NCI-H1930 (cell line): ENCODE results near the gene ARRDC2.
"Not testable (repeated sequence)": the region's sequence is repeated elsewhere in the genome, so short reads cannot be mapped to it uniquely, and the experiment has no call there.

ENCODE experiments used
- DNase-seq, 2 experiments: peaks; one replicate each; lab custom pipeline; 2025; lab: John Stamatoyannopoulos, UW

ARRDC2 gene

DNA sequence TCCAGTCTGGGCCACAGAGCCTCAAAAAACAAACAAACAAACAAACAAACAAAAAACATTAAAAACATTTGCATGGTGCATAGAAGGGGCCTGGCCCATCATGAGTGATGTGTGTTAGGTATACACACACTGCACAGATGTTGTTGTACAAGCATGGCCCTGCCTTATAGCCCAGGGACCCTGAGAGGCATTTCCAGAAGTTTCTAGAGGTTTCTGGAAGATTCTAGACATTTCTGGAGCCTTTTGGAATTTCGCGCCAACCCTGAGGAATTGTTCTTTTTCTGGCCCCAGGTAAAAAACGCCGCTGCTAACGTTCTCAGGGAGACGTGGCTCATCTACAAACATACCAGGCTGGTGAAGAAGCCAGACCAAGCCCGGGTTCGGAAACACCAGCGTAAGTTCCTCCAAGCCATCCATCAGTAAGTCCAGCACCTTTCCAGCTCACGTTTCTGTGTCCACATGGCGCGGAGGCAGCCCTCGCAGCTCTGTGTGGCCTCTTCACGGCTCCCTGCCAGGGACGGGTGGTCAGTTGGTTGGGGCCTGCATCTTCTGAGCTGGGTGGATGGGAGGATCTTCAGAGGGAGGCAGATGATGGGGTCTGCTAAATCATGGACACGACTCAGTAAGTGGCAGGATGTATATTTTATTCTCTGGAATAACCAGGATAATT, 18.4 kb upstream of the ARRDC2 start:
- no peak for DNase-seq

DNA sequence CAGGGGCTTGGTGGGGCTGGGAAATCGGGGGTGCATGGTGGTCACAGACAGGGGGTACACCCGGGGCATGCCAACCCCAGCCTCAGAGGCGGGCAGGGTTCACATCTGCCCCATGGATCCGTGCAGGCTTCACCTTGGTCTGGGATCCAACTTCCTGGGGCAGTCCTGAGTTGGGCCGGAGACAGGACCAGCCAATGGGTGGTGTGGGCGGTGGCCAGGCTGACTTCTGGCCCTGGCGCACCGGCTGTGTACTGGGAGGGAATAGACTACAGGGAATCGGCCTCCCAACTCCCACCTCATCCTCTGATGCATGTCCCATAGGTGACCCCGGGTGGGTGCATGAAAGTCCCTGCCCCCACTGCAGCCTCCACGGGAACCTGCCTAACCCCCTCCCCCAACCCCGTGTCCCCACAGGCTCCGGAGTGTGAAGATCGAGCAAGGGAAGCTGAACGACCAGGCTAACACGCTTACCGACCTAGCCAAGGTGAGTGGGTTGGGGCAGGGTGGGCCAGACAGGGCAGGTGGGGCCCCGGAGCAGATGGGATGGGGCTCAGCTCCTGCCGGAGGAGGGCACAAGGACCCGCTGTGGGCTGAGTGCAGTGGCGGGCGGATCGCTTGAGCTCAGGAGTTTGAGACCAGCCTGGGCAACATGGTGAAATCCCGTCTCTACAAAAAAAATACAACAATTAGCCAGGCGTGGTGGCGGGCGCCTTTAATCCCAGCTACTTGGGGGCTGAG, 14.7 kb upstream of the ARRDC2 start:
- no peak for DNase-seq

DNA sequence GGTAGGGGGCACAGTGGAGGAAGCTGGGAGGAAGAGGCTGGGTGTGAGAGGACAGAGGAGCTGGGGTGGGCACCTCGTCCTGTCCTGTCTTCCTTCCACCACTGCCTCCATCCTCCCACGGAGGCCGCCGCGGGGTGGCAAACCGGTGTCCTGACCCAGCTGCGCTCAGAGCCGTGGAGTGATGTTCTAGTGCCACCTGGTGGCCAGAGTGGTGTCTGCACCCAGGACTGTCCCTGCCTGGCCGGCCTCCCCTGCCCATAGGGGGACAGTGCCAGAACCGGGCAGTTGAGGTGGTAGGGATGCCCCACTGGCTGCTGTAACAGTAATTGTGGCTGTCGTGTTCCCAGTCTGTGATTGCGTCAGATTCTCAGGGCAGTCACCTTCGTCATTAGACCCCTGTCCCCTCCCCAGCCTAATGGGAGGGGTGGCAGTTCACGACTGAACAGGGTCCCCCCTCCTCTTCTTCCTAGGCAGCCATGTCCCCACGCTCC, 11.1 kb upstream of the ARRDC2 start:
- peak; percentile 19 to 42 for DNase-seq

DNA sequence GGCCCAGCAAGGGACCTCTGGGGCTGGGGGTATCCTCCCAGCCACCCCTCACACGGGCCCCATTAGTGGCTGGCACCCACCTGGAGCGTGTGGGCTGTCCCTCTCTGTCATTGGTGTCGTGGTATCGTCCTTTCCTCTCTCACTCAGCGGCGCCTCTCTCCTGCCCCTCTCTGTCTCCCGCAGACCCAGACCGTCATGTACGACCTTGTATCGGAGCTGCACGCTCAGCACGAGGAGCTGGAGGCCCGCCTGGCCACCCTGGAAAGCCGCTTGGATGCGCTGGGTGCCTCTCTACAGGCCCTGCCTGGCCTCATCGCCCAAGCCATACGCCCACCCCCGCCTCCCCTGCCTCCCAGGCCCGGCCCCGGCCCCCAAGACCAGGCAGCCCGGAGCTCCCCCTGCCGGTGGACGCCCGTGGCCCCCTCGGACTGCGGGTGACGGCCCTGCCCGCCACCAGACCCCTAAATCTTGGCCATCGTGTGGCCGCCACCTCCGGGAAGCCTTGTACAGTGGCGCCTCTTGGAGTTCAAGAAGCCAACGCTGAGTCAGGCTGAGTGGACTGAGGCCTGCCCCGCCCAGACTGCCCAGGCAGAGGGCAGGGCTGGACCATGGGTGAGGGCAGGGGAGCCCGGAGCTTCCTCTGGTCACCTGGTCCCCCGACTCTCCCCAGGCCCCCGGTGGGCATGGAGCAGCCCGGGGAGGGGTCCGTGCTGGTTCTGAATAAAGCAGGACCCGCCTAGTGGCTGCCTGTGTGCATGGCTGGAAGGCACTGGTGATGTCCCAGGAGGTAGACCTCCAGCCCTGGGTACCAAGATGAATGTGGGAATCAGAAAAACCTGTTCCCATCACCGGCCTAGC, 9.8 kb upstream of the ARRDC2 start:
- no peak for DNase-seq

DNA sequence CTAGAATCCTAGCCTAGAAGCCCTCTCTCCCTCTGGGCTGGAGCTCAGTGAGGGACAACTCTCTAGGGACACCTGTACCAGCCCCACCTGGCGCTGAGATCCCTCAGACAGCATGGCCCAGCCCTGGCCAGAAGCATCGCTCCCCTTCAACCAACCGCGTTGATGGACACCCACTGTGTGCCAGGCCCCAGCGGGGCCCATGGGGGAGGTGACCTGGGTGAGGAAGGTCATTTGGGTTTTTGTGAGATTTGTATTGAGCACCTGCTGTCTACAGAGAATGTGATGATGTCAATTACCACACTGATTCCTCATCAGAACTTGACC, 9.2 kb upstream of the ARRDC2 start:
- DNase-seq: no peak

DNA sequence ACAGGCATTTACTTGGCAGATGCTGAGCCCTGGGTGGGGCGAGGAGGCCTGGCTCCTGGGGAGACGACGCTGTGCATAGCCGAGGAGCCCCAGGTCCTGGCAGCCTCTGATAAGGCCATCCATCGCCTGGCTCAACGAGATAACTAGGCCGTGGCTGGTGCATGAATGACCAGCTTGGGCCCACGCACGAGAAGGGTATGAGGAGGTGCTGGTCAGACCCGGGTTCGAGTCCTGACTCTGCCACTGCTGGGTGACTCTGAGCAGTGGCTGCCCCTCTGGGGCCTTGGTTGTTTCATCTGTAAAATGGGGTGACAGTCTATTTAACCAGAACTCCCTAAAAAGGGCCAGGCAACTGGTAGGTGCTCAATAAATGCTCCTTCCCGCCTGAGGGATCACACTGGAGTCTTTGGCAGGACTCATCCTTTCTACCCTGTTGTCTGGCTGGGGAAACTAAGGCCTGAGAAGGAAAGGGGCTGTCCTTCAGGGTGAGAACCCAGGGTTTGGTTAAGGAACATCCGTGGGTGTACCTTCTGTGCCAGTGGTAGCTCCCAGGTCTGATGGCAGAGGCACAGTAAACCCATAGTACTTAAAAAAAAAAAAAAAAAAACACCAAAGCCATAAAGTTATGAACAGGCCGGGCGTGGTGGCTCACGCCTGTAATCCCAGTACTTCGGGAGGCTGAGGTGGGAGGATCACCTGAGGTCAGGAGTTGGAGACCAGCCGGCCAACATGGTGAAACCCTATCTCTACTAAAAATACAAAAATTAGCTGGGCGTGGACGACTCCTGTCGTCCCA, 8.1 kb upstream of the ARRDC2 start:
- DNase-seq: no peak

DNA sequence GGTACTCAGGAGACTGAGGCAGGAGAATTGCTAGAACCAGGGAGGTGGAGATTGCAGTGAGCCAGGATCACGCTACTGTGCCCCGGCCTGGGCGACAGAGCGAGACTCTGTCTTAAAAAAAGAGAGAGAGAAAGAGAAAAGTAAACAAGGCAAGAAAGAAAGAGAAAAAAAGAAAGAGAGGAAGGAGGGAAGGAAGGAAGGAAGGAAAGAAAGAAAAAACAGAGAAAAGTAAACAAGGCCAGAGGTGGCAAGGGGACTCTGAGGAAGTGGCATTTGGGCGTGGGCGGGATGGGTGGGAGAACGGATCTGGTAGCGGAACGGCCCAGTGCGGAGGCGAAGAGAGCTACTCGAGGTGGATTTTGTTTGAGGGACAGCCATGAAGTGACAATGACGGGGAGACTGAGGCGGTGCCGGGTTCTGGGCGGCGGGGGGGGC, 7.5 kb upstream of the ARRDC2 start:
- no peak for DNase-seq

DNA sequence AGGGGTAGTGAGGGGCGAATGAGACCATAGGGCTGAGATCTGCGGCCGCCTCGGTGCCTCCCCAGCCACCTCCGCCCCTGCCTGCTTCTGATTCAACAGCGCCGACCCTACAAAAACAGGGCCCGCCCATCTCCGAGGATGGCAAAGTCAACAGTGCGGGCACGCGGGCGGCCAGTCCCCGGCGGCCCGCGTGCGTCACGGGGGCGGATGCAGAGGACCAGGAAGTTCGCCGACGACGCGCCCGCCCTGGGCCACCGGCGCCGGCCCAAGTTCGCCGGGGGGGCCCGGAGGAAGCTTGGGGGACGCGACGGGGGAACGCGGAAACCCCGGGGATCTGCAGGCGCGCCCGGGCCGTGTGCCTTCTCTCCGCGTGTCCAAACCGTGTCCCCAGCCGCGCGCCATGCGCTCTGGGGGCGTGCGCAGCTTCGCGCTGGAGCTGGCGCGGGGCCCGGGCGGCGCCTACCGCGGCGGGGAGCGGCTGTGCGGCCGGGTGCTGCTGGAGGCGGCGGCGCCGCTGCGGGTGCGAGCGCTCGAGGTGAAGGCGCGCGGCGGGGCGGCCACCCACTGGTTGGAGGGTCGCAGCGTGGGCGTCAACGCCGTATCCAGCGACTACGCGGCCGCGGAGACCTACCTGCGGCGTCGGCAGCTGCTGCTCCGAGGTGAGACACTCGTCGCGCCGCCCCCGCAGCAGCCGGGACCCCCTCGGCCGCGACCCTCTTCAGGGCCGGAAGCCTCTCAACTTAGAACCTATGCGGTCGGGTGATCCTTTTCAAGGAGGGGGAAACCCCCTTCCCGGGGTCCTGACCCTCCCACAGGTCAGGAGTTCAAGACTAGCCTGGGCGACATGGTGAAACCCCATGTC, 6.8 kb upstream of the ARRDC2 start:
- DNase-seq: peak; percentile 31 to 52

DNA sequence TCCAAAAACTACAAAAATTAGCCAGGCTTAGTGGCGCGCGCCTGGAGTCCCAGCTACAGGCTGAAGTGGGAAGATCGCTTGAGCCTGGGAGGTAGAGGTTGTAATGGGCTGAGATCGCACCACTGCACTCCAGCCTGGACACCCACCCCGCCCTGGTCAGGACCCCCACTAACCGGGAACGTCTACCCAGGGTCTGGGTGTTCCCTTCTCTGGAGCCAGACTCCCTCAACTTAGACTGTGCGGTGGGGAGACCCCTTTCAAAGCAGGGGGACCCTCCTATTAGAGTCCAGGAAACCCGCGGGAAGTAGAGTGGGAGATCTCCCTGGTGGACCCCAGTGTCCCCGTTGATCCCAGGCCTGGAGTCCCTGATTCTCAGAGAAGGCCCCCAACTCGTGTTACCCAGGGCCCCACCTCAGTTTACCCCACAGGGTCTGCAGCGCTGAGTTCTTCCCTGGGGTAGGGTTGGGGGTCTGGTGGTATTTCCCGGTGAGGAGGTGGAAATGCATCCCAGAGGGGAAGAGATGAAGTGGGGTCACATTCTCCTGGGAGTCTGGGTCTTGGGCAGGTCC, 6.1 kb upstream of the ARRDC2 start:
- no peak for DNase-seq

DNA sequence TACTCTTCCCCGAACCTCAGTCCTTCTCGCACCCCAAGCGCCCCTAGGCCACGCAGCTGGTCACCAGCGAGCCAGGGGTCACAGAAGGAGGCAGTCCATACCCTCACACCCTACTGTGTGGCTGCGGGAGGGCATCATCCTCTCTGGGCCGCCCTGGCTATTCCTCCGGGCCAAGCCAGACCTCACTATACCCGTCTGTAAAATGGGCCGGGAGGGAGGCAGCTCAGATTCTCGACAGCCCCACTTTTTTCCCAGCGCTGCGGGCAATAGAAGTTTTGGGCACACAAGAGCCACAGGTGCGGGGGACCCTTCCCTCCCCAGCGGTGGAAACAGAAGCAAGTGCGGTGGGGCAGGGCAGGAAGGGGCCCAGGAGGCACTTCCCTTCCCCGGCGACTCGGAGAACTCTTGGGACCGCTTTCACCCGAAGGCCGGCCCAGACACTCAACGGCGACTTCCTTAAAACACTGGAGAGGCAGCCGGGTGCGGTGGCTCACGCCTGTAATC, 5.6 kb upstream of the ARRDC2 start:
- DNase-seq: no peak

DNA sequence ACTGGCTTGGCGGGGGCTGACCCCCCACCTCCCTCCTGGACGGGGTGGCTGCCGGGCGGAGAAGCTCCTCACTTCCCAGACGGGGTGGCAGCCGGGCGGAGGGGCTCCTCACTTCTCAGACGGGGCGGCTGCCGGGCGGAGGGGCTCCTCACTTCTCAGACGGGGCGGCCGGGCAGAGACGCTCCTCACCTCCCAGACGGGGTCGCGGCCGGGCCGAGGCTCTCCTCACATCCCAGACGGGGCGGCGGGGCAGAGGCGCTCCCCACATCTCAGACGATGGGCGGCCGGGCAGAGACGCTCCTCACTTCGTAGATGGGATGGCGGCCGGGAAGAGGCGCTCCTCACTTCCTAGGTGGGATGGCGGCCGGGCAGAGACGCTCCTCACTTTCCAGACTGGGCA, 2.2 kb upstream of the ARRDC2 start:
- not testable (repeated sequence) for DNase-seq

DNA sequence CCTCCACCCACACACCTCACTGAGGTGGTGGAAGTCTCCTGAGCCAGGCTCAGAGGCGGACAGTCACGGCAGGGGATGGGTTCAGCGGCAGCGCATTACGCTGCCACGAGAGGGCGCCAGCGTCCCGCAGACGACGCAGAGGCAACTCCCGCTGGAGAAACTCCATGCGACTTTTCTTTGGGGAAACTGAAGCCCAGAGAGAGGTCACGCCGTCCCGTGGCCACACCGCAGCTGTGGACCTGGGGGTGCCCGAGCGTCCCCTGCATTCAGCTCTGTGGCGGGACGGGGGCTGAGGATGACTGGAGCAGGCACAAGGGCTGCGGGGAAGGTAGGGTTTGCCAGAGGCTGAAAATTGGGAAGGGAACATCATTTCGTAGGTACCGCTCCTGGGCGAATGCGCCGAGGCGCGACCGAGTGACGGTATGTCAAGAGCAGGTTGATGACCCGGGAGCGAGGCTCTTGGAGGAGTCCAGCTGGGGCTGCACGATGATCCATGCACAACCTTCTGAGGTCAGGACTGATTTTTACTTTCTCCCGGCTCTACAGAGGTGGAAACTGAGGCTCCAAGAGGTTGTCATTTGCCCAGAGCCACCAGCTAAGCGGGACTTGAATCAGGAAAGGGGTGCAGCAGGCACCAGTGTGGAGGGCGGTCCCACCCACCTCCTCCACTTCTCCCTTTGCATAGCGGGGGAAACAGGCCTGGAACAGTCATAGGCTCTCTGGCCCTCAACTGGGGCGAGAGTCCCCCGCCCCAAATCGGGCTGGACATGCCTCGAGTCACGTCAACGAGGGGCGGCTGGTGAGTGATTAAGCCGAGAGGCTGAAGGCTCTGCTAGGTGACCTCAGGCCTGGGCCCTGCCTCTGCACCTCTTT, 690 bp upstream of the ARRDC2 start:
- DNase-seq: peak; percentile 19 to 72

DNA sequence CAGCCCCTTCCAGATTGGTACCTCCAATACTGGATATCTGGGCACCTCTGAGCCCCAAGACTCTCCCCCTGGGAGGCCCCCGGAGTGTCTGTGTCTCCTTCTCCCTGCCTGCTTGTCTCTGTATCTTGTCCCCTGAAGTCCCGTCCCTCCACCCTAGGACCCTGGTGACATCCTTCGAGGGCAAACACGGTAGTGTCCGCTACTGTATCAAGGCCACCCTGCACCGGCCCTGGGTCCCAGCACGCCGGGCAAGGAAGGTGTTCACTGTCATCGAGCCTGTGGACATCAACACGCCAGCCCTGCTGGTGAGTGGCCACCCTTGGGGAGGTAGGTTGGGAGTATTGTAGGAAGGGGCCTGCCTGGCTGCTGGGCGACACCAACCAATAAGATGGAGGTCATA, 844 bp downstream of the ARRDC2 start:
- no peak for DNase-seq

DNA sequence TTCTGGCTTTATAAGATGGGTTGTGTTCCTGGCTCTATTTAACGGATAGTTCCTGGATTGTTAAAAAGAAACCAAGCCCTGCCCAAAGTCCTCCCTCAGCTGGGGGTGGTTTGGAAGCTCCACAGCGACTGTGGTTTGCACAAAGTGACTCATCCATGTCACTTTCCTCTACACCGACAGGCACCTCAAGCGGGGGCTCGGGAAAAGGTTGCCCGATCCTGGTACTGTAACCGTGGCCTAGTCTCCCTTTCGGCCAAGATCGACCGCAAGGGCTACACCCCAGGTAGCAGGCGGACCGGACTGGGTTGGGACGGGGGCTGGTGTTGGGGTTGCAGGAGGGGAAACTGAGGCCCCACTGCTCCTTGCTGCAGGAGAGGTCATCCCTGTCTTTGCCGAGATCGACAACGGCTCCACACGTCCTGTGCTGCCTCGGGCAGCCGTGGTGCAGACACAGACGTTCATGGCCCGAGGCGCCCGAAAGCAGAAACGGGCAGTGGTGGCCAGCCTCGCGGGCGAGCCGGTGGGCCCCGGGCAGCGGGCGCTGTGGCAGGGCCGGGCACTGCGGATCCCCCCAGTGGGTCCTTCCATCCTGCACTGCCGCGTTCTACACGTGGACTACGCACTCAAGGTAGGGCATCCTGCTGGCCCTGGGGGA, 1.6 kb downstream of the ARRDC2 start:
- DNase-seq: no peak

DNA sequence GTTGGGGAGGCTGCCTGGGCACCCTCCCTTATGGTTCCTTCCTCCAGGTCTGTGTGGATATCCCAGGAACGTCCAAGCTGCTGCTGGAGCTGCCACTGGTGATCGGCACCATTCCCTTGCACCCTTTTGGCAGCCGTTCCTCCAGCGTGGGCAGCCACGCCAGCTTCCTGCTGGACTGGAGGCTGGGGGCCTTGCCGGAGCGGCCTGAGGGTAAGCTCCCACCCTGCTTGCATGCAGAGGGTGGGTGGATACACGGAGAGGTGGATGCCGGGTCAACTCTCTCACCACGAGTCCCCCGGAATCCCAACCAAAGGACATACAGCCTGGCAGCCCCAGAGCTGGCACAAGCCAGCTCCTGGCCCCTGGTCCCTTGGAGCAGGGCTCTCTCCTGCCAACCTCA, 2.2 kb downstream of the ARRDC2 start:
- no peak for DNase-seq

DNA sequence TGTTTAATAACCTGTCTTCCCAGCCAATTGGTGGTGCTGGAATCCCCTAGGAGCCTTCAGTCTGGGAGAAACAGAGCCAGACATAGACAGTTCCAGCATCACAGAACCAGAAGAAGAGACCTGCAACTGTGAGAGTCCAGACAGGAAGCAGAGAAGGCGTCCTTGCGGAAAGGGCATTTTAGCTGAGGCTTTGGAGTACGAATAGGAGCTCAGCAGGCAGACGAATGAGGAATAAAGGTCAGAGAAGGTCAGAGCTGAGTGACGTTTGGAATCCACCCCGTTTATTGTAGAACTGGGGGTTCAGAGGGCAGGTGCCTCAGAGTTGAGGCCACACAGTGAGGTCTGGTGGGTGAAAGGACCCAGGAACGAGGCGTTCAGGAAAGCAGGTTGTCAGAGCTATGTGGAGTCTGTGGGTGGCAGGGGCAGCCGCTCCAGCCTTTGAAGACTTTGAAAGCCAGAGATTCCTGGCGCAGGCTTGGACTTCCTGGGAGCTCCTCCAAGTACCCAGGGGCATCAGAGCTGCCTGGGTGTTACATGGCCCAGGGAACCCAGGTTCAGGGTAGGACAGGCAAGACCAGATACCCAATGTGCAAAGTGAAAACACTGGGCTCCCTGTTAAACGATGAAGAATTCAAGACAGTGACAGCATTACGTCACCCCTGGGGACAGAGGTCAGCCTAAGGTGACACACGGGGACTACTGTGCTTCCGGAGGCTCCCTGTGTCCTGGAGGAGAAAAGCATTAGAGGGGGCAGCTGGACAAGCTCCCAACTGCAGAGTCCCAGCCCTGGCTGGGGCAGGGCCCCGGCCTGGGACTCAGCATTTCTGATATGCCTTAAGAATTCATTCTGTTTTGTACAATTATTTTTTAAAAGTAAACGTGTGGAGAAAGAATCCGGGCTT, 5.5 kb downstream of the ARRDC2 start:
- no peak for DNase-seq

DNA sequence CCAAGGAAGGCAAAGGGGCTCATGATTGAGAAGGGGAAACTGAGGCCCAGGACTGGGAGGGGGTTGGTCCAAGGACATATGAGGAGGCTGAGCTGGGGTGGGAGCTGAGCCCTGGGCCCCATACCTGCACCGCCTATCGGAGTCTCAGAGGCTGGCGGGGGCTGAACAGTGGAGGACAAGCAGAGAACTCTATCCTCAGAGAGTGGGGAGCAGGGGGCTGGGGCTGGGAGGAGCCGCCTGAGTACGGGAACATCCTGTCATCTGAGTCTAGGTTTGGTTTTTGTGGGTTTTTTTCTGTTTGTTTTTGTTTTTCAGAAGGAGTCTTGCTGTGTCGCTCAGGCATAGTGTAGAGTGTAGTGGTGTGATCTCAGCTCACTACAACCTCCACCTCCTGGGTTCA, 6.2 kb downstream of the ARRDC2 start:
- DNase-seq: no peak
